COLO668 (cell line): ENCODE data around the gene SYT9.

Experiments
- DNase-seq: peaks from one replicate; lab custom pipeline; 2025; ENCODE audit not compliant: unreplicated experiment; lab: John Stamatoyannopoulos, UW

The SYT9 gene

GRCh38 chr11:7272373-7272772 lies 20.7 kb downstream of the SYT9 start:
- DNase-seq, result no peak

GRCh38 chr11:7275133-7275532 lies 23.4 kb downstream of the SYT9 start:
- no peak for DNase-seq

- DNase-seq, result no peak
Observed at GRCh38 chr11:7278314-7278917, 26.7 kb downstream of the SYT9 start.

GRCh38 chr11:7279676-7280075 lies 28.0 kb downstream of the SYT9 start:
- no peak for DNase-seq

GRCh38 chr11:7281079-7281478 lies 29.4 kb downstream of the SYT9 start:
- no peak for DNase-seq

- DNase-seq, result no peak
Observed at GRCh38 chr11:7281809-7282208, 30.1 kb downstream of the SYT9 start.

- no peak for DNase-seq
Observed at GRCh38 chr11:7286178-7286577, 34.5 kb downstream of the SYT9 start.

GRCh38 chr11:7291100-7291829 lies 39.6 kb downstream of the SYT9 start:
- DNase-seq, result no peak

GRCh38 chr11:7292922-7293321 lies 41.2 kb downstream of the SYT9 start:
- DNase-seq, result no peak

GRCh38 chr11:7299393-7299792 lies 47.7 kb downstream of the SYT9 start:
- no peak for DNase-seq

- no peak for DNase-seq
Observed at GRCh38 chr11:7300281-7300680, 48.6 kb downstream of the SYT9 start.

- no peak for DNase-seq
Observed at GRCh38 chr11:7303146-7303545, 51.4 kb downstream of the SYT9 start.

GRCh38 chr11:7306900-7307299 lies 55.2 kb downstream of the SYT9 start:
- DNase-seq, result no peak

- no peak for DNase-seq
Observed at GRCh38 chr11:7307836-7308235, 56.1 kb downstream of the SYT9 start.

GRCh38 chr11:7311903-7312302 lies 60.2 kb downstream of the SYT9 start:
- DNase-seq, result no peak

GRCh38 chr11:7314811-7315604 lies 63.3 kb downstream of the SYT9 start:
- no peak for DNase-seq

- DNase-seq, result no peak
Observed at GRCh38 chr11:7319501-7319900, 67.8 kb downstream of the SYT9 start.

GRCh38 chr11:7320306-7320705 lies 68.6 kb downstream of the SYT9 start:
- no peak for DNase-seq

GRCh38 chr11:7321473-7322450 lies 70.1 kb downstream of the SYT9 start:
- no peak for DNase-seq

- no peak for DNase-seq
Observed at GRCh38 chr11:7332451-7332850, 80.7 kb downstream of the SYT9 start.

- no peak for DNase-seq
Observed at GRCh38 chr11:7332962-7333361, 81.3 kb downstream of the SYT9 start.
